Nephron (organoid): ENCODE data around the gene TENM4.

Source experiments
- H3K27ac Mint-ChIP-seq, 3 experiments: 2 replicates each; pipeline ENCODE4 v1.8.0; 2020; ENCODE audit warnings: mixed read lengths in 3 of 3, mild to moderate bottlenecking in 2 of 3, moderate library complexity in 1 of 3
- H3K27me3 Mint-ChIP-seq: 2 replicates; pipeline ENCODE4 v1.8.0; 2021; ENCODE audit warnings: low read depth, mild to moderate bottlenecking, moderate library complexity, mixed read lengths
- H3K36me3 Mint-ChIP-seq: 2 replicates; pipeline ENCODE4 v1.8.0; 2020; ENCODE audit warnings: low read depth, mixed read lengths
- H3K4me1 Mint-ChIP-seq: 2 replicates; pipeline ENCODE4 v1.8.0; 2020; ENCODE audit warnings: mixed read lengths
- H3K4me3 Mint-ChIP-seq, 3 experiments: 2 replicates each; pipeline ENCODE4 v1.8.0; 2020; ENCODE audit warnings: mild to moderate bottlenecking in 3 of 3, mixed read lengths in 3 of 3, moderate library complexity in 2 of 3
- H3K9me3 Mint-ChIP-seq: 2 replicates; pipeline ENCODE4 v1.8.0; 2020; ENCODE audit warnings: mixed read lengths
- CTCF ChIP-seq, 3 experiments: fragments of 200-600 bp; sonication (generic); IDR thresholded peaks; one replicate each; pipeline ENCODE4 v1.5.0; 2021; ENCODE audit warnings: antibody characterized with exemption in 3 of 3; ENCODE audit not compliant: unreplicated experiment in 3 of 3

The TENM4 gene

GRCh38 chr11:78607696-78608095 lies 833.1 kb downstream of the TENM4 start:
- H3K36me3 Mint-ChIP-seq, result no peaks in the 10 kb centered on the region
- H3K9me3 Mint-ChIP-seq, result no peaks in the 10 kb centered on the region
- H3K4me3 Mint-ChIP-seq, result no peak overlapping the region
- no peak overlapping the region for H3K27ac Mint-ChIP-seq
- H3K4me1 Mint-ChIP-seq, result no peaks in the 10 kb centered on the region
- TF ChIP-seq CTCF (IDR thresholded peaks at IDR 0.05; ENCODE audit: unreplicated experiment in 3 of 3), result no peak
- H3K27me3 Mint-ChIP-seq, result peaks cover 4% of the 10 kb centered on the region

DNA sequence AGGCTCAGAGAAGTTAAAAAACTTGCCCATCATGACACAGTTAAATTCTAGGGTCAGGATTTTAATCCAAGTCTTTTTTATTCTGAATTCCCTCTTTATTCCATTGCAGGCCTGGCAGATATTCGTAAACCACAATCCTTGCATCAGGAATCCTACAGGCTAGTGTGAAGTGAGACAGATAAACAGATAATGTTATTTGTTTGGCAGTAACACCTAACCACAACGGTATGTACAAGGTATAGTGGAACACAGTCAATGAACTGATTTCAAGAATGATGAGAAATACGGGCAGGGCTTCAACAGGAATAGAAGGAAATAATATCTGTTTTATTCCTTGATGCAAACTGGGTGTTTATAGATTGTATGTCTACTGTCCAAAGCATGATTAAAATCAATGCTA lies 834.2 kb downstream of the TENM4 start:
- TF ChIP-seq CTCF (IDR thresholded peaks at IDR 0.05; ENCODE audit: unreplicated experiment in 3 of 3), result no peak
- Mint-ChIP-seq H3K9me3 (peaks cover 5% of the 10 kb centered on the region), H3K4me3 (no peak overlapping the region), H3K4me1 (no peaks in the 10 kb centered on the region), H3K27me3 (peaks cover 4% of the 10 kb centered on the region), H3K36me3 (no peaks in the 10 kb centered on the region), H3K27ac (no peak overlapping the region)

DNA sequence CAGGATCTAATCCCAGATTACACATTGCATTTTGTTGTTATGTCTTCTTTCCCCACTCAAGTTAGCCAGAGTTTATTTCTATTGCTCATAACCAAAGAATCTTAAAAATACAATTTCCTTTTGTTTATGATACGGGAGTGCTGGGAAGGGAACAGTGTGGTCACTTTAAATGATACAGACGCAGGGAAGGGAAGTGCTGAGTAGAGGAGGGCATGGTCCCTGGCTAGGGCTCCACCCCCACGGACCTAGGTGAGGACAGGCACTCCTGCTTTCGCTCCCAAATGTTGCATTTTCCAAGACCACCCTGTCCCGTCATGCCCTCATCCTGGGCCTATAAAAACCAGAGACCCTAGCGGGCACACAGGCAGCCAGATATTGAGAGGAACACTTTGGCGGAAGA lies 835.5 kb downstream of the TENM4 start:
- Mint-ChIP-seq H3K36me3 (no peaks in the 10 kb centered on the region), H3K4me3 (no peak overlapping the region), H3K27ac (no peak overlapping the region), H3K4me1 (no peaks in the 10 kb centered on the region), H3K27me3 (peaks cover 4% of the 10 kb centered on the region), H3K9me3 (peaks cover 9% of the 10 kb centered on the region)
- TF ChIP-seq CTCF (IDR thresholded peaks at IDR 0.05; ENCODE audit: unreplicated experiment in 3 of 3), result no peak

DNA sequence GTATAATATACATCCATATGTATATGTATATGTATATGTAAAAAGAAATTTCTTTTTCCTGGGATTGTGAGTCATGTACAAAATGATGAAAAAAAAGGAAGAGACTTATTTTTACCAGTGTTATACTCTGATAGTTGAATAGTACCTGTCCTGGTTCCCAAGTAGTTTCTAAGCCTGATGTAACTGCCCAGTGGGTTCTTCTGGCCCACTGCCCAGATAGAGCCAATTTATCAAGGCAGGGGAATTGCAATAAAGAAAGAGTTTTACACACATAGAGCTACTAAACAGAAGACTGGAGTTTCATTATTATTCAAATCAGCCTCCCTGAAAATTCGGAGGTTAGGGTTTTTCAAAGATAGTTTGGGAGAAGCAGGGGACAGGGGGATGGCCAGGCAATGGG lies 837.0 kb downstream of the TENM4 start:
- Mint-ChIP-seq H3K27ac (no peak overlapping the region), H3K27me3 (peaks cover 4% of the 10 kb centered on the region), H3K36me3 (no peaks in the 10 kb centered on the region), H3K4me1 (no peaks in the 10 kb centered on the region), H3K4me3 (no peak overlapping the region), H3K9me3 (peaks cover 15% of the 10 kb centered on the region)
- TF ChIP-seq CTCF (IDR thresholded peaks at IDR 0.05; ENCODE audit: unreplicated experiment in 3 of 3), result no peak
